Stomach (tissue), 4 donors: ENCODE results near the gene HIPK4.

Experiments
- EP300 ChIP-seq: sonication (generic); formaldehyde crosslinking; IDR thresholded peaks from one replicate; pipeline ENCODE4 v1.6.1; 2017; ENCODE audit warnings: antibody characterized with exemption
- POLR2AphosphoS5 ChIP-seq, 3 donors: sonication (generic); formaldehyde crosslinking; IDR thresholded peaks; one replicate each; pipeline ENCODE4 v1.6.1; 2016; ENCODE audit warnings: antibody characterized with exemption in 3 of 3
- TF ChIP-seq, protein P1 (sequence below), 7 experiments: fragments of 450-650 bp in 4 of 7; fragments of 200-600 bp in 3 of 7; sonication (generic) in 3 of 7; IDR thresholded peaks; one replicate each; pipeline ENCODE4 v1.5.1; 2016 to 2019; ENCODE audit warnings: antibody characterized with exemption in 7 of 7, control low read depth in 2 of 7, mild to moderate bottlenecking in 1 of 7

DNA sequence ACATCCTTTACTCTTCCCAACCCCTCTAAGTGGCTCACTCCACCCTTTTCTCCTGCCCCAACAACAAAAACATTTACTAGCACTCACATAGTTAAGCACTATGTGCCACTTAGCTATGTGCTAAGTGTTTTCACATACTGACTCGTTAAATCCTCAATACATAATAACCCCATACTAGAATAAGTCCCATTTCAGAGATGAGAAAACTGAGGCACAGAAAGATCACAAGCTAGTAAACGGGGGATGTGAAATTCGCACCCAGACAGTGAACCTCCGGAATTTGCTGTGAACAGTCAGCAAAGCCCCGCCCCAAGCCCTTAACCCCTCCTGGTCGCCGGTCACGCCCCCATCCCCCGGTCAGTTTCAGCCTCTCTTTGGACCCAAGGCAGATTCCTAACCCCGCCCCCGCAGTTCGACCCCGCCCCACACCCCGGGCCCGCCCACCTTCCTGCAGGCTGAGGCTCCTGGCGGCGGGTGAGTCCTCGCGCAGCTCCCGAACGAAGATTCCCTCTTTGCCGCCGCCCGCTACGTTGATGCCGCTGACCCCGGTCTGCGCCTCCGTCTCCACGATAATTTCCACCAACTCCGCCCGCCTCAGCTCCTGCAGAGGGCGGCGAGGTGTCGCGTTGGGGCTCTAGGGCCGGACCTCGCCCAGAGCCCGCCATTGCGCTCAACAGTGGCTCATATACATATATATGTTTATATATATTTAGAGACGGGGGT, 13.4 kb upstream of the HIPK4 start:
- TF ChIP-seq EP300 (no peak), POLR2AphosphoS5 (IDR thresholded peaks at IDR 0.05) (peak in 2 of 3 donors; percentile 37 to 43)
- TF ChIP-seq, protein P1, sequence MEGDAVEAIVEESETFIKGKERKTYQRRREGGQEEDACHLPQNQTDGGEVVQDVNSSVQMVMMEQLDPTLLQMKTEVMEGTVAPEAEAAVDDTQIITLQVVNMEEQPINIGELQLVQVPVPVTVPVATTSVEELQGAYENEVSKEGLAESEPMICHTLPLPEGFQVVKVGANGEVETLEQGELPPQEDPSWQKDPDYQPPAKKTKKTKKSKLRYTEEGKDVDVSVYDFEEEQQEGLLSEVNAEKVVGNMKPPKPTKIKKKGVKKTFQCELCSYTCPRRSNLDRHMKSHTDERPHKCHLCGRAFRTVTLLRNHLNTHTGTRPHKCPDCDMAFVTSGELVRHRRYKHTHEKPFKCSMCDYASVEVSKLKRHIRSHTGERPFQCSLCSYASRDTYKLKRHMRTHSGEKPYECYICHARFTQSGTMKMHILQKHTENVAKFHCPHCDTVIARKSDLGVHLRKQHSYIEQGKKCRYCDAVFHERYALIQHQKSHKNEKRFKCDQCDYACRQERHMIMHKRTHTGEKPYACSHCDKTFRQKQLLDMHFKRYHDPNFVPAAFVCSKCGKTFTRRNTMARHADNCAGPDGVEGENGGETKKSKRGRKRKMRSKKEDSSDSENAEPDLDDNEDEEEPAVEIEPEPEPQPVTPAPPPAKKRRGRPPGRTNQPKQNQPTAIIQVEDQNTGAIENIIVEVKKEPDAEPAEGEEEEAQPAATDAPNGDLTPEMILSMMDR (IDR thresholded peaks at IDR 0.05) = no peak
